Stimulated activated CD4-positive, alpha-beta T cell treated with anti-CD3 and anti-CD28 coated beads, Interleukin-1b, Interleukin-23, amount 100 ng/mL, for 24 hours (primary cell): Measurements from ENCODE around the gene ST3GAL4.

ENCODE experiments used
- DNase-seq, 4 experiments: peaks; one replicate each; pipeline ENCODE4 v3.0.0-alpha.2; 2020; ENCODE audit warnings: low read depth in 4 of 4, low spot score in 1 of 4

ST3GAL4 gene

DNA sequence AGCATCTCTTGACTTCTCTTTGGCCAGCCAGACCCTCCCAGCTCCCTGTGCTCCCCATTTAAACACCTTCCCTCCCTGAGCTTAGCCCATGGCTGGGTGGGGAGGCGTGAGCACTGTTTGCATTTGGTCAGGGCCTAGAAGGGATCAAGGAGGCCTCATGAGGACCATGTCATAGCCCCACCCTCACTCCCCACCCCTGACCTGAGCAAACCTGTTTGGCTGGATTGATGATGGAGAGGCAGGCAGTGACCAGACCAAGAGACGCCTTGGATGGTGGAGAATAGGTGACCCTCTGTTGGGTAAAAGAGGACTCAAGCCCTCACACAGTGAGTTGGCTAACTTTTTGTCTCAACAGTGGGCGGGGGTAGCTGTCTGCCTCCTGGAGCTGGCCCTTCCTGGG is 49.9 kb downstream of the ST3GAL4 start:
- DNase-seq = no peak

DNA sequence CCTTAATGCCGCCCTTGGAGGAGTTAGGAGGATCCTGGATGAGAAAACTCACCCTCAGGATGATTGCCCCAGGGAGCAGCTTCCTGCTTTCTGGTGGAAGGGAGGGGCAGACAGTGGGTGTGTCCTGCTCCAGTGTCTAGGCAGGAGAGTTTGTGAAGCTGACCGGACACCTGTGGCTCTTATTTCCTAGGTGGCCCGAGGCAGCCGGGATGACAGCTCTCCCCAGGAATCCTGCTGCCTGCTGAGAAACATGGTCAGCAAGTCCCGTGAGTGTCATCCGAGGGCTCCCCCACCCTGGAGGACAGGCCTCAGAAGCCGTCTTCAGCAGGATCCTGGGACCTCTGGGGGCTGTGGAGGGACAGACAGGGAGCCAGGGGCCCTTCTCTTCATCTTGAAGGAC is 50.4 kb downstream of the ST3GAL4 start:
- no peak for DNase-seq

DNA sequence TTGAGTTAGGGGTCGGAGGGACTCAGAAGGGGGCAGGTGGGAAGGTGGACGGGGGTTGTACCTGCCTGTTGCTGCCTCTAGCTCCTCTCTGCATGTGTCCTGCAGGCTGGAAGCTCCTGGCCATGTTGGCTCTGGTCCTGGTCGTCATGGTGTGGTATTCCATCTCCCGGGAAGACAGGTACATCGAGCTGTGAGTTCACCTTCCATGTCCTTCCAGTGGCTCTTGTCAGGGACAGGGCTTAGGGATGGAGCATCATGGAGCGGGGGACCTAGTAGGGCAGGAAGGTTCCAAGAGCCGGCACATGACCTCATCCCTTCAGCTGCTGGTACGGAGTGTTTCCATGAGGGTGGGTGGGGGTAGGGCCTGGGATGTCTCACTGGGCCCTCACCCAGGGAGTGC is 50.9 kb downstream of the ST3GAL4 start:
- no peak for DNase-seq

DNA sequence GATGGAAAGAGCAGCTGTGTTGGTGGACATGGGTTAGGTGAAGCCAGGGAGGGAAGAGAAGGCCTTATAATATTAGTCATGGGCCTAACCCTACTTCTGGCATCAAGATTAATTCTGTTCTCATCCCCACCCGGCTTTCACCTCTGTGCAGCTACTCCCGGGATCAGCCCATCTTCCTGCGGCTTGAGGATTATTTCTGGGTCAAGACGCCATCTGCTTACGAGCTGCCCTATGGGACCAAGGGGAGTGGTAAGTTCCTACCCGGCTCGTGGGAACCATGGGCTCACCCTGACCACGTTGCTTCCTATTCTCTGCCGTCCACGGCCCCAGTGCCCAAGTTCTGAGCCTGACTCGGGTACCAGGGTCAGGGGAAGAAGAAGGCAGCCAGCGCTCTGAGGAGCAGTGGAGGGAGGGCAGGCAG is 51.6 kb downstream of the ST3GAL4 start:
- DNase-seq = no peak

DNA sequence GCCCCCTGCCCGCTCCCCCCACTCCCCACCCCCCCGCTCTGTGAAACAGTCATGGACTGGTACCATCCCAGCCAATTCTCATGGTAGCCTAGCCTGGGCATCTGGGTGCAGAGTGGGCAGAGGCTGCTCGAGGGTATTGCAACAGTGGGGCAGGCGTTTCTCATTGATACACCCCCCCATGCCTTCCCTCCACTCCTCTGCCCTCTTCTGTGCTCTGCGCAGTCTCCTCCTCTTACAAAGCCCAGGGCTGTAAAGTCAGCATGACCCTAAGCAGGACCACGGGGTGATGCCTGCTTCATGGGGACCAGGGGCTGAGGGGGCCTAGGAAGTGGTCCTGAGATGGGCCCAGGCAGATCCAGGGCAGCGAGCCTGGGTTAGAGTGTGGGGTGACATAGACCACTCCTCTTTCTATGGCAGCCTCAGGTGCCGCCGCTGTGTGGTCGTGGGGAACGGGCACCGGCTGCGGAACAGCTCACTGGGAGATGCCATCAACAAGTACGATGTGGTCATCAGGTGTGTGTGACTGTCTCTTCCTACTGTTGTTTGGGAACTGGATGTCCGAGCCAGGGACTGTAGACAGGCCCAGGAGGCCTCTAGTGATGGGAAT is 52.3 kb downstream of the ST3GAL4 start:
- no peak for DNase-seq

DNA sequence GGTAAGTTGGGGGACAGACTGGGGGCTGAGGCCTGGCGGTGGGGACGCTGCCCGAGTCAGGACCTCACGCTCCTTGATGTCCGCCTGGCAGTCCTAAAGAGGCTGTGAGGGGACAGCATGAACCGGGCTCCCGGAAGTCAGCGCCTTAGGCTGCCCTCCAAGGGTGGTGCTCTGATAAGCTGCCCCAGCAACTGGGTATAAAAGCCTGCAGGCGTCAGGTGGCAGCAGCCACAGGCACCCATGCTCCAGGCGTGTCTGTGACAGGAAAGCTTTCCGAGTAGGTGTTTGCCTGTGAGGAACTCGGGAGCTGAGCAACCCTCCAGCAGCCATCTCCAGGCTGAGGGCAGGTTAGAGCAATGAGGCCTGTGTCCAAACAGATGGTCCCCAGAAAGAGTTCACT is 53.0 kb downstream of the ST3GAL4 start:
- DNase-seq = no peak

DNA sequence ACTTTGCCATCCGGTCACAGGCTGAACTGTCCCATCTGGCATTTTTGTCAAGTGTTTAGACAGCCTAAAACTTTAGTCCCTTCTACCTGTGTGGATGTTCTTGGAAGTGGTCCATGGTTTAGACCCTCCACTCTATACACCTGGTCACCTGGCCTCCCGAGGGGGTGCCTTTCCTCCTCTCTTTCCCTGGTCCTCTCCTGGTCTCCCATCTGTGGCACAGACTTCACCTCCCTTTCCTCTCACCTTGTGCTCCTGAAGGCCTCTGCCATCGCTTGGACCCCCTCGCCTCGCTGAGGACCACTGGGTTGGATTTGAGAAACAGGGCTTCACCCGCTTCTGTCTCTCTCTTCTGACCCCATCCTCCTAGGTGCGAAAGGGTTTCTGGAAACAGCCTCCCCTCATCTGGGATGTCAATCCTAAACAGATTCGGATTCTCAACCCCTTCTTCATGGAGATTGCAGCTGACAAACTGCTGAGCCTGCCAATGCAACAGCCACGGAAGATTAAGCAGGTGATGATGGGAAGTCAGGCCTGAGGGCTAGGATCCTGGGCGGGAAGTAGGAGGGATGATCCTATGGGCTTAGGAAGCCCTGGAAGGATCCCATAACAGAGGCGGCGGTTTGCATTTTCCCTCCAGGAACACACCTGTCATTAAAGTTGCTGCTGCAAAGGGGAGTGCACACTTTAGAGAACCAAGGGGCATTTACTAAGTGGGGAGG is 53.6 kb downstream of the ST3GAL4 start:
- DNase-seq = no peak

DNA sequence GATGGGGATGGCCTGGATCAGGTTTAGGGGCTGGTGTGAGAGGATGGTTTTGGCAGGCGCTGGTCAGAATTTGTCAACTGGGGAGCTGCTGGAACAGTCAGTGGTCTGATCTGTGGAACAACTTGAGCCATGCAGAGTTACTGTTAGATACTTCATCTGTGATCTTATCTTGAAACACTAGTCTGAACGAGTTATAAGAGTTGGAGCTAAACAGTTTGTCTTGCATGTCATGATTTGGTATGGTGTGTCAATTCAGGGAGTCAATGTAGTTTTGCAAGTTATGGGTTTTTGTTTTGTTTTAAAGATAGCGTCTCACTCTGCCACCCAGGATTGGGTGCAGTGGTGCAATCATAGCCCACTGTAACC is 54.1 kb downstream of the ST3GAL4 start:
- DNase-seq = no peak

DNA sequence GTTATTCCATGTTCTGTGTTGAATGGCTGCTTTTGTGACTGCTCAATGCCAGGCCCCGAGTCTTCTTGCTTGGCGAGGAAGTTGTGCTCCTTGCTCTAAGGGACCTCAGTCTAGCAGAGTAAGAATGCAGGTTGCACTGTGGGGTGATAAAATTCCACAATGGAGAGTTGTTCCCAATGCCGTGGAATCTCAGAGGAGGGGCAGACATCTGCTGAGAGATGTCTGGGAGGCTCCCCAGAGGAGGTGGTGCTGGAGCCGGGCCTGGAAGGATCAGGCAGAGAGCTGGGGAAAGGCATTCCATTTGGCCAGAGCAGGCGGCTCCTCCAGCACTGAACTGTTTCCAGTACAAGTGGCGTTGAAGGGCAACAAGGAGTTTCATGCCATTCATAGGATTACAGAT is 55.2 kb downstream of the ST3GAL4 start:
- DNase-seq = no peak

DNA sequence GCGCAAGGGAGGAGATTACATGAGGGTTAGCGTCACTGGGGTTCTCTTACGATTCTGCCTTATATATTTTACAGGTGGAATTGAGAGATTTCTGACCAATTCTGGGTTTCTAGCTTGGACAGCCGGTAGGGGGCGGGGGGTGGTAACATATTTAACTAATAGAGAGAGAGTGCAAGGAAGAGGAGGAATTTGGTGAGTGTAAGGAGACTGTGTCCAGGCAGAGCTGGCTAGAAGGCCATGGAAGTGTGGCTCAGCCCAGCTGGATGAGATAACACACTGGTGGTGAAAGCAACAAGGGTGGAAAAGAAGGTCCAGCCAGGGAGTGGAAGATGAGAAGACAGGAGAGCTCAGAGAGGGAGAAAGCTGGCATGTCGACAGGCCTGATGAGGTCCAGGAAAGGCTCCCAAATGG is 56.5 kb downstream of the ST3GAL4 start:
- no peak for DNase-seq

DNA sequence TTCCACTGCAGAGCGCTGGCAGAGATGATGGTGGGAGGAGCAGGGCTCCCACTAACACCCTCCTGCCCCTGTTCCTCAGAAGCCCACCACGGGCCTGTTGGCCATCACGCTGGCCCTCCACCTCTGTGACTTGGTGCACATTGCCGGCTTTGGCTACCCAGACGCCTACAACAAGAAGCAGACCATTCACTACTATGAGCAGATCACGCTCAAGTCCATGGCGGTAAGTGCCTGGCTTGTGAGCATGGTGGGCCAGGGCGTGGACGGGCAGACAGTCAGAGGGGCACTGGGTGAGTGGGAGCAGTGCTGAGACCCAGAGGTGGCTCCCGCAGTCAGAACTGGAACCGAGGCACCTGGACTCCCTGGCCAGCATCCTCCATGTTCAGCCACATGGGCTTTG is 57.9 kb downstream of the ST3GAL4 start:
- no peak for DNase-seq

DNA sequence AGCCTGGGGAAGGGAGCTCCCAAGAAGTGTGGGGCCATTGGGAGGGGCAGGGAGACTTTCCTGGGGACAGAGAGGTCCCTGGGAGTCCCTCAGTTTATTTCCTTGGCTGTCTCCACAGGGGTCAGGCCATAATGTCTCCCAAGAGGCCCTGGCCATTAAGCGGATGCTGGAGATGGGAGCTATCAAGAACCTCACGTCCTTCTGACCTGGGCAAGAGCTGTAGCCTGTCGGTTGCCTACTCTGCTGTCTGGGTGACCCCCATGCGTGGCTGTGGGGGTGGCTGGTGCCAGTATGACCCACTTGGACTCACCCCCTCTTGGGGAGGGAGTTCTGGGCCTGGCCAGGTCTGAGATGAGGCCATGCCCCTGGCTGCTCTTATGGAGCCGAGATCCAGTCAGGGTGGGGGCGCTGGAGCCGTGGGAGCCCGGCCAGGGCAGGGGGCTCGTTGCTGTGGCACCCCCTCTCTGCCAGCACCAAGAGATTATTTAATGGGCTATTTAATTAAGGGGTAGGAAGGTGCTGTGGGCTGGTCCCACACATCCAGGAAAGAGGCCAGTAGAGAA is 58.4 kb downstream of the ST3GAL4 start:
- no peak for DNase-seq

DNA sequence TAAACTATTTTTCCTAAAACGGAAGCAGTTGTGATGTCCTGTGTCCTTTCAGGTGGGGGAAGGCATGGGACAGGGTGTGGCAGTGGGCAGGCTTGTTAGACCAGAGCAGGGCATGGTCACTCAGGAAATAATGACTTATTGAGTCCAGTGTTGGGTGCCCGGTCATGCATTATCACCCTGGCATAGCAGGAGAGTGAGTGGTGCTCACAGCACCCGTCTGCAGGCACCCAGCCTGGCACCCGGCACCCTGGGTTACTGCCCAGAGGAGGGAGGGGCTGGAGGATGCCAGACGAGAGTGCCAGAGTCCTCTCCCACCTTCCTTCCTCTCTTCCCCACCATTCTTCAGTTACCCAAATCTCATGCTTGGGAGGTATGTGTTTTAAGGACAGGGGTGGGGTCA is 59.1 kb downstream of the ST3GAL4 start:
- DNase-seq = no peak

DNA sequence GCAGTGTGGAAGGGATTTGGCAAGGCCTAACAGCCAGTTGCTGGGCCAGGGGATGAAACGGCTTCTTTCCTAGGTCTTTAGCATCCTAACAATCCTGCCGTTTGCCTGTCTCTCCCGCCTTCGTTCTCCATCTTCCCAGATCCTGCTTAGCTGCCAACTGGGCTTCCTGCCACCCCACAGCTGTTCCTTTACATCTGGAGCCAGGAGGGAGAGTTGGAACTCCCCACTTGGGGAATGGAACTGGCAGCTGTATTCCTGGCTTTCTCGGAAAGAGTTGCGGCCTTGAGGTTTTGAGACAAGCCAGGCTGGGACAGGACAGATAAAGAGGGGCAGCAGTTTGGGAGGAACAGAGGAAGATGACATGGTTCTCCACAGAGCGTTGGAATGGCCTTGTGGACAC is 59.6 kb downstream of the ST3GAL4 start:
- no peak for DNase-seq

DNA sequence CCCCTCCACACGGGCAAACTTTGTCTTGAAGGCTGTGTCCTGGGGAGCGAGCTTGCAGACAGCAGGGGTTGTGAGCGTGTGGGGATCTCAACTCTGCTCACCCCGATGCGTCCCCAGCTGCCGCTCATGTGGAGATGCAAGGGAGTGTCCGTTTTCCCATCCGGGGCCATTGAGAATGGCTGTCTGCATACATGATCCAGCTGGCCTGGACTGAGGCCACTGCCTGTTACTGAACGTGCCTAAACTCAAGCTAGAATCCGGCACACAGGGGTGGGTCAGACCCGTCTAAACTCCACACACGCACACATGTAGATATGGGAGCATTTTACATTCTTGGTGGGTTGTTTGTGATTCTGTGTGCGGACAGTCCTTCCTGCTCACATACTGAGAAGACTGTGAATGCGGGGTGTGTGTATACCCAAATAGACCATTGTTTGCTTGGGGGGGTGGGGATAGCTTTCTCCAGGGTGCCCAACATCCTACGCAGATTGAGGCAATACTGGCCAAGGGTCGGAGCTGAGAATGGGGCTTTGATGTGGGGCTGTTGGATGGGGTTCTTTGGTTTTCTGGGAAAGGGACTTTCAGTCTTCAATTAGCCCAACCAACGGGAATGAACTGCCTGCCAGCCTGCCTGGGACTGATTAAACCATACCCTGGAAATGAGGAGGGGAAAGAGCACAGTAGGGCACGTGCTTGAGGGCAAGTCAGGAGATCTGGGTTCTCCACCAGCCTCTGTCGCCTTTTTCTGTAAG is 60.4 kb downstream of the ST3GAL4 start:
- DNase-seq = no peak

DNA sequence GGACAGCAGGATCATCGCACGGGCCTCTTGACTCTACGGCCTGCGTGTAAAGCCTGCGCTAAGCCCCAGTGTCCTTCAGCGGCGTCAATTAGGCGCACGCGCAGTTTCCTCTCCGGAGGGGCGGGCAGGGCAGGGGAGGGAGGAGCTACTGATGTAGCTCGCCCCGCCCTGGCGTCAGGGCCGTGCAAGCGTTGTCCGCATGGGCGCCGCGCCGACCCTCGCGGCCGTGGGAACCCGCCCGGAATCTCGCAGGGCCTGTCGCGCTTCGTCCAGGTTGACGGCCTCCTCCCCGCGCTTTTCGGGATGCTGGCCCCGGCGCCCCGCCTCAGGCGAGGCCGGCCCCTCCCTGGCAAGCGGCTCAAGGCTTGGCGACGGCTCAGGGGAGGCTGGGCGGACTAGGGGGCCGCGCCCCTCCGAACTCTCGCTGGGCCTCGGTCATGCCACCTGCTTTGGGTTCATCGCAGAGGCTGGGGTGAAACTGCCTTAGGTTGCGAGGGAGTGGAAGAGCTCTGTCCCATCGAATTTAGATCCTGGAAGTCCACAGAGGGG is 61.1 kb downstream of the ST3GAL4 start:
- peak; percentile 30 to 68 (median 62) for DNase-seq

DNA sequence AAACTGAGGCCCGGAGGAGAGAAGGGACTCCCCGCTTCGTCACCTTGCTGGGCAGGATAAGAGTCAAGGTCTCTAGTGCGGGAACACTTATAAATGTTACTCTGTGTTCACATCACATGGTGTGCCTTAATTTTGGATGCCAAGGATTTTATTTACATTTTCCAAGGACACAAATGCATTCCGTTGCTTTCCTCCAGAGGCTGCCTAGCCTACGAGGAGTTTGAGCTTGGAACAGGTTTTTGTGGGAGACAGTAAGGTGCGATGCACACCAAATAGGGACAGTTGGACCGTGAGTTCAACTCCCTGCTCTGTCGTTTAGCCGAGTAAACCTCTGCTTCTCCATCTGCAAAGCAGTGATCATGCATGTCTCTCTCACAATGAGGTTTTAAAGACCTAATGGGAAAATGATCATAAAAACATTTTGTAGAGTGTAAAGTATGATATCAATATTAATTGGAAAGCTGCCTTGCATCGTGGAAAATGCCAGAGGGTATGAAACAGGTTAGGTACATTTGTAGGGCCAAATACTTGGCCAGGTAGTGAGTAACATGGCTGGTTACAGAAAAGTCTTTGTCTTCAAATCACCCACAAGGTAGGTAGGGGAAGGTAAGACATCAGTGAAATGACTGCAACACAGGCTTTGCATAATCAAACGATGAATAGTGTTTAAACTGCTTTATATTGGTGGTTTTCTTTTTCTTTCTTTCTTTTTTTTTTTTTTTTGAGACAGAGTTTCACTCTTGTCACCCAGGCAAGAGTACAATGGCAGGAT is 61.8 kb downstream of the ST3GAL4 start:
- DNase-seq = no peak

DNA sequence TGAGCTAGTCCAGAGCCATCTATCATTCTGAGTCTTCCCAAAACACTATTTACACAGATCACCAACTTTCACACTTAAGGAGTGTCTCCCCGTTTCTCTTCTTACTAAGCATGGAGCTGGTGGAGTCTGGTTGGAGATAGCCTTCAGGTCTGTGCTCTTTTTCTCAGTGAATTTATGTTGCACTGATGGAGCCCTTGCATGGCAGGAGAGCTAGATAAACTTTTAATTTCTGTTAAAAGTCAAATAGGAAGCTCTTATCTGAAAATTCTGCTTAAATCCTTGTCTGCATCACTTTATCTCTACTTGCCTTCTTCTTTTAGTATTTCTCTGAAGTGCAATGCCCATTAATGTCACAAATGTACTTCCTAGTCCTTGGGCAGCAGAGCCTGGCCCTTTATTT is 63.4 kb downstream of the ST3GAL4 start:
- DNase-seq = no peak

DNA sequence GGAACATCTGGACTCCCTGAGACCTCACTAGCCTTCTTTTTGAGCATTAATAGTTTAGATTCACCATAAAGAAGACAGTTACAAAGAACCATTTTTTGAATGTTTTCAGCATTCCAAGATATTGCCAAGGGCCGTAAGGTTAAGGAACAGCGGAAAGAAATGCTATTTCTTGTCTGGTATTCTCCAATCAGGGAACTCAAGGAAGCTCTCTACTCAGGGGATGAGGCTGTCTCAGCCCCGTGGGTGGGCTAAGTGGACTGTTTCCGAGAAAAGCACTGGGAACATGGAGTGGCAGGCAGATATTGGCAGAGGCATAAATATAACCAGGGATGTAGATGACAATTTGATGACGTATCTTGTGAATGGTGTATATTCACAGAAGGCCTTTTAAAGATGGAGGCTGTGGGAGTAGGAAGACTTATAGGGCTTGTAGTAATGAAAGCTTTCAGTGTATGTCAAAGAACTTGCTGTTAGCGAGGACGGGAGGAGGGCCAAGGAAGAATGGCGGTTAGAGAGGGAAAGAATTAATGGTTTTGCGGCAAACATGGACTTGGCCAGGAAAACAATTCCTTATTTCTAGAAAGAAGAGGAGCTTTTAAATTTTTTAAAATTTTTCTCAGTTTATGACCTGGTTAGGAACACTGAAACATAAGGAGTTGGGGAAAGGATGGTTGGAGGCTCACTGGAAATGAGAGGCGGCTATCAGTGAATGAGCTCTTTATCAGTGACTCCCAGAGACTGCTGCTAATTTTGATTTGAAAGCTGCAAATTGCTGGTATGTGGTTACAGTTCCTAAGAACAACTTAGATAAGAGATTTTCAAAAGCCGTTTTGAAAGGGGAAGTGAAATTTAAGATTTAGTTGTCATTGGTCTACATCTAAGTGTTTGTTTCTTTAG is 64.6 kb downstream of the ST3GAL4 start:
- no peak for DNase-seq

DNA sequence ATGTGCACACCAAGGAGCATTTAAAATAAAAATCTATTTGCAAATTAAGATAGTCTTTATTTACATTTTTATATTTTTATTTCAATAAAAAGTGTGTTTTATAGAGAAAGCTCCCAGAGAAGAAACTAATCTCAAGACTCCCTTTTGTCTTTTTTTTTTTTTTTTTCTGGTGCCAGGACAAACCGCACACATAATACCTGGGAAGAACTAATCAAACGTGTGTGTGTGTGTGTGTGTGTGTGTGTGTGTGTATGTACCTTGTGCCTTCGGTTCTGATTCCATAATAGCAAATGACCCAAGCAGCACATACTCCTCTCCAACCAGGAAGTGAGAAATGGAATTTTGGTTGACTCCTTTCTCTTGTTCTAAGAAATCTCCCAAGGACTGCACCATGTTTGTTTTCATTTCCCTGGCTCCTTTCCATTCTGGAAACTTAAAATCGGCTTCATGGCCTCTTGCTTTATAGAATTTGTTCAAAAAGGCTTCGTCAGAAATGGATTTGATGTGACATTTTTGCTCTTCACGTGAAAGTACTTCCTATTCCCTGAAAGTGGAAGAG is 65.3 kb downstream of the ST3GAL4 start:
- DNase-seq = no peak
